ENCODE measurements around the gene TUFM. TPM values are rescaled to one million over a fixed set of nuclear protein-coding genes. Genes with fewer than 3 reads are reported as not detected.
"Not testable (repeated sequence)": the region's sequence is repeated elsewhere in the genome, so short reads cannot be mapped to it uniquely, and the experiment has no call there.

The TUFM gene
- total RNA-seq, 1 donor from 2014 or later, result 67.8 TPM

DNA sequence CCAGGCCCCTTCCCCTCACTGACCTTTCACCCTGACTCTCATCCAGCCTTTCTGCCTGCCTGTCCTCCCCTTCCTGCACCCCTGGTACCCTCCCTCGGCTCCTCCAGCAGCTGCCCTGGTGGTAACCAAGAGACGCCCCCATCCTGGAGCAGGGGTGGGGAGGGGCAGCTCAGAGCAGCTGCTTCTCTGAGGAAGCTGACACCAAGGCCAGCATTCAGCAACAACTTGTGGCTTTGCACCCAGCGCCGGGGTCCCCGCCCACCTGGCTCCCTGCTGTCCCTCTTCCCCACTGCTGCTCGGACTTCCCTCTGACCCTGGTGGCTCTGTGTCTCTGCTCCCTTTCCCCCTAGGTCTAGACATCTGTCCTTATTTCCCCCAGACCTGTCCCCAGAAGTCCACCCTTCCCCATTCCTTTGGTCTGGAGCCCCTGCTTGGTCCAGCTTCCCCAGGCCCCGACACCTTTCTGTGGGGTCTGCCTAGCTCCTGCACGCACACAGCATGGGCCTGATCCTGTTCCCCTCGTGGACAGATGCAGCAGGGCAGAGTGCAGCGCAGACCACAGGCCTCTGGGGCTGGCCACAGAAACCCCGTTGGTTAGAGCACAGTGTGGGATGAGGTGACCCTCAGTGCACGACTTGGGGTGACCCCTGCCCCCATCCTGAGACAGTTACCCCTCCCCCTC lies 31.0 kb upstream of the TUFM start:
- Histone ChIP-seq H3K4me3 (ENCODE audit: low read length in 3 of 3) (peak overlapping the region; percentile 20 to 67 (median 56)), H3K27me3 (ENCODE audit: control insufficient read depth in 3 of 3, insufficient read depth in 3 of 3, low read length in 3 of 3) (peaks cover under 1 to 5% (median 3%) of the 10 kb centered on the region in 3 donors), H3K9ac (ENCODE audit: low read depth in 1 of 3, low read length in 3 of 3) (peak overlapping the region; percentile 83 to 89 (median 88)), H3K9me3 (ENCODE audit: control insufficient read depth in 3 of 3, low read length in 3 of 3) (no peaks in the 10 kb centered on the region), H3K4me1 (ENCODE audit: control insufficient read depth in 3 of 3, insufficient read depth in 3 of 3, low read length in 3 of 3) (peaks cover 43 to 68% (median 66%) of the 10 kb centered on the region in 3 donors), H3K27ac (ENCODE audit: low read depth, low read length) (peak overlapping the region; percentile 96), H3K36me3 (ENCODE audit: control insufficient read depth in 3 of 3, insufficient read depth in 3 of 3, low read length in 3 of 3) (peaks cover 20 to 27% (median 25%) of the 10 kb centered on the region in 3 donors)

DNA sequence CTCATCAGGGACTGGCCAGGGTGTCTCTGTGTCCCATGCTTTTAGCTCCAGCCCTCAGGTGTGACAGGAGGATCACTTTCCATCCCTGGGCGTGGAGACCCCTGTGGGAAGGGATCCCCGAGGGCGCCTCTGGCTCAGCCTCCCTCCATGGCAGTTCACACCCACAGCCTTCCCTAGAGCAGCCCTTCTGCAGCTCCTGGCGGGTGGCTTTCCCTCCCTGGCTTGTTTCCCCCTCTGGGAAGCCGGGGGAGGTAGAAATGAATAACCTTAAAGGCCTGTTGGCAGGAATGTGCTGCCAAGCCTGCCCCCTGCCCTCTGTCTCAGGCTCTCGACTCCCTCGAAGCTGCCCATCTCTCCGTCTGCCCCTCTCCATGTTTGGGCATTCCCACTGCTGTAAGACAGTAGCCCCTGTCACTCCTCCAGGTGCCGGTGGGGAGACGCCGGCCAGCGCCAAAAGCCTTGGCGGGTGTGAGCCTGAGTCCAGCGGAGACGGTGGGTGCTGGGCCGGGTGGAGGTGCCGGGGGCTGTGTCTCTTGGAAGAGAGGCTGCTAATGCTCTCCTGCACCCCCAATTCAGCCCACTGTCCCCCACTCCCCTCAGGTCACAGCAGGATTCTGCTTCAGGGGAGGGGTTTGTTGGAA lies 30.0 kb upstream of the TUFM start:
- Histone ChIP-seq H3K27me3 (ENCODE audit: control insufficient read depth in 3 of 3, insufficient read depth in 3 of 3, low read length in 3 of 3) (peaks cover 0 to 5% (median 3%) of the 10 kb centered on the region in 3 donors), H3K4me1 (ENCODE audit: control insufficient read depth in 3 of 3, insufficient read depth in 3 of 3, low read length in 3 of 3) (peaks cover 42 to 65% (median 61%) of the 10 kb centered on the region in 3 donors), H3K4me3 (ENCODE audit: low read length in 3 of 3) (peak overlapping the region; percentile 48 to 67 (median 60)), H3K9ac (ENCODE audit: low read depth in 1 of 3, low read length in 3 of 3) (peak overlapping the region; percentile 83 to 89 (median 88)), H3K9me3 (ENCODE audit: control insufficient read depth in 3 of 3, low read length in 3 of 3) (no peaks in the 10 kb centered on the region), H3K36me3 (ENCODE audit: control insufficient read depth in 3 of 3, insufficient read depth in 3 of 3, low read length in 3 of 3) (peaks cover 28 to 37% (median 32%) of the 10 kb centered on the region in 3 donors), H3K27ac (ENCODE audit: low read depth, low read length) (peak overlapping the region; percentile 96)

DNA sequence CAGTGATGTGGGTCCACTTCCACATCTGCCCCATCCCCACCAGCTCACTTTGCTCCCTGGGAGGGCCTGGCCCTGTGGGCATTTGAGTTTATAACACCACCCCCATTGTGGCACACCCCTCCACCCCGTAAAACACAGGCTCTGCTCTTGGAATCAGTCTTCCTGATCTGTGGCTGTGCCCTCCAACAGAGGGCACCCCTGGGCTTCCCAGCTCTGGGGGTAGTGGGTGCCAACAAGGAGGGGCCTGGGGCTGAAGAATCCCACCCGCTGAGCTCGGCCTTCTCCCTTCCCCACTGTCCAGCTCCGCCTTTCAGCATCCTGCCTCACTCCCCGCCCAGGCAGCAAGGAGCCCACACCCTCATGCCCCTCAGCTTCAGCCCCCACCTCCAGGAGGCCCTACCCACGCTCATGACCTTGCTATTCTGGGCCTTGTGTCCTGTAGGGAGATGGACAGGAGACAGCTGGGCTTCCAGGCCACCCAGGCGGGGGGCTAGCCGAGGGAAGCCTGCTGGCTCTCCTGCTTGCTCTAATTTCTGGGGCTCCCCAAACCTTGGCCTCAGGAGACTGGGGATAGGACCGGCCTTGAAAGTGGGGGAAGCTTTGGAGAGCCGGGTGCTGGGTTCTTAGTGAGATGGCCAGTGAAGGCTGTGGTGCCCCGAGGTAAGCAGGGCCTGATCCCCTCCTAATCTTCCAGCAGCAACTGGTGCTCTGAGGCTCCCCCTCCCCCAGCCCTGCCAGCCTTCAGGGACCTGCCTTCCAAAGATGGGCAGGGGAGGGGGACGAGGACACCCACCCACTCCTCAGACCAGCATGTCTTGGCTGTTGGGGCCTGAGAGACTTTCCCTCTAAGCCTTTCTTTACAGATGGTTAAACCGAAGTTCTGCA lies 29.2 kb upstream of the TUFM start:
- Histone ChIP-seq H3K4me1 (ENCODE audit: control insufficient read depth in 3 of 3, insufficient read depth in 3 of 3, low read length in 3 of 3) (peaks cover 36 to 57% (median 54%) of the 10 kb centered on the region in 3 donors), H3K4me3 (ENCODE audit: low read length in 3 of 3) (peak overlapping the region; percentile 48 to 67 (median 60)), H3K27me3 (ENCODE audit: control insufficient read depth in 3 of 3, insufficient read depth in 3 of 3, low read length in 3 of 3) (no peaks in the 10 kb centered on the region), H3K36me3 (ENCODE audit: control insufficient read depth in 3 of 3, insufficient read depth in 3 of 3, low read length in 3 of 3) (peaks cover 27 to 37% (median 33%) of the 10 kb centered on the region in 3 donors), H3K9ac (ENCODE audit: low read depth in 1 of 3, low read length in 3 of 3) (peak overlapping the region; percentile 83 to 89 (median 88)), H3K27ac (ENCODE audit: low read depth, low read length) (peak overlapping the region; percentile 96), H3K9me3 (ENCODE audit: control insufficient read depth in 3 of 3, low read length in 3 of 3) (no peaks in the 10 kb centered on the region)

DNA sequence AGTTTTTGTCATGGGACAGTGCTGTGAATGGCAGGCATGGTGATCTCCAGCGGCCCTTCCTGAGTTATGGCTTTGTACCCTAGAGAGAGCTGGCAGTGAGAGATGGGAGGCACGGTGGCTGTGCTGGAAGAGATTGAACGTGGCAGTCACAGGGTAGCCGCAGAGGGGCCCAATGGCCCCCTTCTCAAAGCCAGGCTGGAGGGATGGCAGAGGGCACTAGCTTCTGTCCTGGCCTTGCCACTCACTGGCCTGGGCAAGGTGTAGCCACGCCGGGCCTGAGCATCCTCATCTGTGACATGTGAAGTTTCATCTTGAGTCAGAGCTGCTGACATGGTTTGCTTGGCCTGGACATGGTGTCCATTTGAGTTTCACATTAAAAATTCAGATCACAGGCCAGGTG lies 28.3 kb upstream of the TUFM start:
- Histone ChIP-seq H3K4me1 (ENCODE audit: control insufficient read depth in 3 of 3, insufficient read depth in 3 of 3, low read length in 3 of 3) (peaks cover 30 to 51% (median 47%) of the 10 kb centered on the region in 3 donors), H3K27me3 (ENCODE audit: control insufficient read depth in 3 of 3, insufficient read depth in 3 of 3, low read length in 3 of 3) (no peaks in the 10 kb centered on the region), H3K27ac (ENCODE audit: low read depth, low read length) (peak overlapping the region; percentile 96), H3K9ac (ENCODE audit: low read depth in 1 of 3, low read length in 3 of 3) (peak overlapping the region in 1 of 3 donors; percentile 33), H3K9me3 (ENCODE audit: control insufficient read depth in 3 of 3, low read length in 3 of 3) (no peaks in the 10 kb centered on the region), H3K36me3 (ENCODE audit: control insufficient read depth in 3 of 3, insufficient read depth in 3 of 3, low read length in 3 of 3) (peaks cover 37 to 47% (median 42%) of the 10 kb centered on the region in 3 donors), H3K4me3 (ENCODE audit: low read length in 3 of 3) (no peak overlapping the region)

DNA sequence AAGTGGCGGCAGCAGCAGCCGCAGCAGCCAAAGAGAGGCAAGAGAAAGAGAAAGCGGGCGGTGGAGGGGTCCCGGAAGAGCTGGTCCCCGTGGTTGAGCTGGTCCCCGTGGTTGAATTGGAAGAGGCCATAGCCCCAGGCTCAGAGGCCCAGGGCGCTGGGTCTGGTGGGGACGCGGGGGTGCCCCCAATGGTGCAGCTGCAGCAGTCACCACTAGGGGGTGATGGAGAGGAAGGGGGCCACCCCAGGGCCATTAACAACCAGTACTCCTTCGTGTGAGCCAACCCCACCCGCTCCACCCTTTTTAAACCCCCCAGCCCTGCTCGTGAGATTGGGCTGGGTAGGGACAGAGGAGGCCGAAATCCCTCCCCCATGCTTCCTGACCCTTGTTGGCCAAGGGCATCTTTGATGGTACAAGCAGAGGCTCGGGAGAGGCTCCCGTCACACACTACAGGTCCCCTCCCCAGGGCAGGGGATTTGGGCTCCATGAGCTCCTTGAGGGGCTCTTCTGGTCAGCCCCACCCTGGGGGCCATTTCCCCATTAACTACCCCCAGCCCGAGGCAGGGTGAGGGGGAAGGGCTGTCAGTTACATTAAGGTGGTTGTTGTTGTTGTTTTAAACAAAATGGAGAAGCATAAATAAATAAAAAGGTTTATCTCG lies 27.5 kb upstream of the TUFM start:
- peak overlapping the region in 1 of 3 donors; percentile 33 for H3K9ac ChIP-seq (ENCODE audit: low read depth in 1 of 3, low read length in 3 of 3)
- H3K4me1 ChIP-seq (ENCODE audit: control insufficient read depth in 3 of 3, insufficient read depth in 3 of 3, low read length in 3 of 3), result peaks cover 27 to 43% (median 43%) of the 10 kb centered on the region in 3 donors
- H3K9me3 ChIP-seq (ENCODE audit: control insufficient read depth in 3 of 3, low read length in 3 of 3), result no peaks in the 10 kb centered on the region
- no peaks in the 10 kb centered on the region for H3K27me3 ChIP-seq (ENCODE audit: control insufficient read depth in 3 of 3, insufficient read depth in 3 of 3, low read length in 3 of 3)
- H3K4me3 ChIP-seq (ENCODE audit: low read length in 3 of 3), result no peak overlapping the region
- H3K27ac ChIP-seq (ENCODE audit: low read depth, low read length), result peak overlapping the region; percentile 96
- peaks cover 44 to 54% (median 50%) of the 10 kb centered on the region in 3 donors for H3K36me3 ChIP-seq (ENCODE audit: control insufficient read depth in 3 of 3, insufficient read depth in 3 of 3, low read length in 3 of 3)

DNA sequence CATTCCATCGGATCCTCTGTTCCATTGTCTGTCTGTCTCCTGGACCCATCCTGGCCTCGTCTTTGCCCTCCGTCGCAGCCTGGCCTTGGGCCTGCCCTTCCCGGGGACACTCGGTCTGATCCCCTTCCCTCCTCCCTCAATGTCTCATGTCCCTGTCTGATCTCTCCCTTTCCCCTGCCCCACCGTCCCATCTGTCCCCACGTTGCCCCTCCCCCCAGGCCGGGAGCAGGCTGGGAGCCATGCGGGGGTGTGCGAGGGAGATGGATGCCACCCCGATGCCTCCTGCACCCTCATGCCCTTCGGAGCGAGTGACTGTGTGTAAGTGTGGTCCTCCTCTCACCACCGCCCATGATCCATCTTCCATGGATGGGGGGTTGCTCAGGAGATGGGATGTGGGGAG lies 26.8 kb upstream of the TUFM start:
- no peak overlapping the region for H3K27ac ChIP-seq (ENCODE audit: low read depth, low read length)
- H3K9me3 ChIP-seq (ENCODE audit: control insufficient read depth in 3 of 3, low read length in 3 of 3), result no peaks in the 10 kb centered on the region
- H3K27me3 ChIP-seq (ENCODE audit: control insufficient read depth in 3 of 3, insufficient read depth in 3 of 3, low read length in 3 of 3), result no peaks in the 10 kb centered on the region
- H3K36me3 ChIP-seq (ENCODE audit: control insufficient read depth in 3 of 3, insufficient read depth in 3 of 3, low read length in 3 of 3), result peaks cover 47 to 56% (median 50%) of the 10 kb centered on the region in 3 donors
- peaks cover 27 to 42% (median 38%) of the 10 kb centered on the region in 3 donors for H3K4me1 ChIP-seq (ENCODE audit: control insufficient read depth in 3 of 3, insufficient read depth in 3 of 3, low read length in 3 of 3)
- H3K9ac ChIP-seq (ENCODE audit: low read depth in 1 of 3, low read length in 3 of 3), result no peak overlapping the region
- no peak overlapping the region for H3K4me3 ChIP-seq (ENCODE audit: low read length in 3 of 3)

DNA sequence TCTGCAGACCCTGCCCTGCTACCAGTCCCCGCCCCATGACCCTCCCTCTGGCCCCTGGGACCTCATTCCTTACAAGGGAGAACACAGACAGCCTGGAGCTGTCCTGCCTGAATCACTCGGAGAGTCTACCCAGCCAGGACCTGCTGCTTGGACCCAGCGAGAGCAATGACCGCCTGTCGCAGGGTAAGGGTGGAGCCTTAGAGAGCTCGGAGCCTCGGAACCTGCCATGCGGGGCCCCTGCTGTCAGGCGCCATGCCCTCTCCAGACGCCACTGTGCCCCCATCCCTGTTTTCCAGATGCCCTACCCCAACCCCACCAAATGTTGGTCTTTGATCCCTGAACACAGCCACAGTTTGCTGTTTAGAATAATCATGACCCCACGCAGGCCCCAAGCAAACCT lies 23.1 kb upstream of the TUFM start:
- Histone ChIP-seq H3K27me3 (ENCODE audit: control insufficient read depth in 3 of 3, insufficient read depth in 3 of 3, low read length in 3 of 3) (no peaks in the 10 kb centered on the region), H3K36me3 (ENCODE audit: control insufficient read depth in 3 of 3, insufficient read depth in 3 of 3, low read length in 3 of 3) (peaks cover 53 to 64% (median 55%) of the 10 kb centered on the region in 3 donors), H3K9me3 (ENCODE audit: control insufficient read depth in 3 of 3, low read length in 3 of 3) (no peaks in the 10 kb centered on the region), H3K4me1 (ENCODE audit: control insufficient read depth in 3 of 3, insufficient read depth in 3 of 3, low read length in 3 of 3) (peaks cover 14 to 22% (median 14%) of the 10 kb centered on the region in 3 donors), H3K9ac (ENCODE audit: low read depth in 1 of 3, low read length in 3 of 3) (no peak overlapping the region), H3K27ac (ENCODE audit: low read depth, low read length) (no peak overlapping the region), H3K4me3 (ENCODE audit: low read length in 3 of 3) (no peak overlapping the region)

DNA sequence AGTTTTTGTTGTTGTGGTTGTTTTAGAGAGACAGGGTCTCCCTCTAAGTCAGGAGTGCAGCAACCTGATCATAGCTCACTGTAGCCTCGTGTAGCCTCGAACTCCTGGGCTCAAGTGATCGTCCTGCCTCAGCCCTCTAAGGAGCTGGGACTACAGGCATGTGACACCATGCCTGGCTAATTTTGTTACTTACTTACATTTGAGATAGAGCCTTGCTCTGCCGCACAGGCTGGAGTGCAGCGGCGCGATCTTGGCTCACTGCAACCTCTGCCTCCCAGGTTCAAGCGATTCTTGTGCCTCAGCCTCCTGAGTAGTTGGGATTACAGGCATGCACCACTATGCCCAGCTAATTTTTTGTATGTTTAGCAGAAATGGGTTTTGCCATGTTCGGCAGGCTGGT lies 21.5 kb upstream of the TUFM start:
- H3K27me3 ChIP-seq (ENCODE audit: control insufficient read depth in 3 of 3, insufficient read depth in 3 of 3, low read length in 3 of 3); H3K9me3 ChIP-seq (ENCODE audit: control insufficient read depth in 3 of 3, low read length in 3 of 3); H3K4me3 ChIP-seq (ENCODE audit: low read length in 3 of 3); H3K27ac ChIP-seq (ENCODE audit: low read depth, low read length); H3K9ac ChIP-seq (ENCODE audit: low read depth in 1 of 3, low read length in 3 of 3): not testable (repeated sequence)
- H3K36me3 ChIP-seq (ENCODE audit: control insufficient read depth in 3 of 3, insufficient read depth in 3 of 3, low read length in 3 of 3), result peaks cover 46 to 52% (median 47%) of the 10 kb centered on the region in 3 donors
- peaks cover 16 to 22% (median 16%) of the 10 kb centered on the region in 3 donors for H3K4me1 ChIP-seq (ENCODE audit: control insufficient read depth in 3 of 3, insufficient read depth in 3 of 3, low read length in 3 of 3)

DNA sequence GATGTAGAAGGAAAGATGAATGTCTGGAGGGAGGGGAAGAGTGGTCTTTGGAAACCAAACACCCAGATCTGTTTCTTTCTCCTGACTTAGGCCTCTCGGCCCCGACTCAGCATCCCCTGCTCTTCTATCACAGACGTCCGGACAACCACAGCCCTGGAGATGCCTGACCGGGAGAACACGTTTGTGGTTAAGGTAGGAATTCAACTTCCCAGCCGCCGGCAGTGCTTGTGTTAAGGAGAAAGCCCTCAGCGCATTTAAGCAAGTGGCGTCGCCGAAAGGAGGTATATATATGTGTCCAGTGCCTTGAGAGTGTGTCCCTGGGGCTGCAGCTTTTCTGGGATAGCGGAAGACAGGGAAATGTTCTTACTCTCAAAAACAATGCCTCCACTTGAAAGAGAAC lies 21.1 kb upstream of the TUFM start:
- no peak overlapping the region for H3K27ac ChIP-seq (ENCODE audit: low read depth, low read length)
- no peaks in the 10 kb centered on the region for H3K9me3 ChIP-seq (ENCODE audit: control insufficient read depth in 3 of 3, low read length in 3 of 3)
- H3K4me3 ChIP-seq (ENCODE audit: low read length in 3 of 3), result no peak overlapping the region
- peaks cover 16 to 22% (median 17%) of the 10 kb centered on the region in 3 donors for H3K4me1 ChIP-seq (ENCODE audit: control insufficient read depth in 3 of 3, insufficient read depth in 3 of 3, low read length in 3 of 3)
- no peak overlapping the region for H3K9ac ChIP-seq (ENCODE audit: low read depth in 1 of 3, low read length in 3 of 3)
- peaks cover 42 to 48% (median 44%) of the 10 kb centered on the region in 3 donors for H3K36me3 ChIP-seq (ENCODE audit: control insufficient read depth in 3 of 3, insufficient read depth in 3 of 3, low read length in 3 of 3)
- H3K27me3 ChIP-seq (ENCODE audit: control insufficient read depth in 3 of 3, insufficient read depth in 3 of 3, low read length in 3 of 3), result no peaks in the 10 kb centered on the region

Measured in skeletal muscle tissue (tissue), 4 donors.